ENCODE measurements around the gene ASTN1. TPM values are rescaled to one million over a fixed set of nuclear protein-coding genes. Genes with fewer than 3 reads are reported as not detected.

The ASTN1 gene
- total RNA-seq, 4 donors from 2014 or later: 0.13 to 3.7 (median 0.84) TPM

- no peak for ATAC-seq (ENCODE audit: low FRiP score)
These were observed 33.7 kb upstream of the ASTN1 start for GRCh38 chr1:177198243-177198642.

GRCh38 chr1:177190308-177190970 is 25.9 kb upstream of the ASTN1 start:
- no peak for TF ChIP-seq CTCF (IDR thresholded peaks at IDR 0.05)
- DNase-seq (ENCODE audit: low spot score) (no peak), ATAC-seq (ENCODE audit: low FRiP score) (no peak)

More at GRCh38 chr1:177198243-177198642, 33.7 kb upstream of the ASTN1 start:
- no peak for TF ChIP-seq CTCF (IDR thresholded peaks at IDR 0.05)
- DNase-seq (ENCODE audit: low spot score): no peak

GRCh38 chr1:177186639-177187038 is 22.1 kb upstream of the ASTN1 start:
- no peak for TF ChIP-seq CTCF (IDR thresholded peaks at IDR 0.05)
- DNase-seq (ENCODE audit: low spot score) (no peak), ATAC-seq (ENCODE audit: low FRiP score) (no peak)

- TF ChIP-seq CTCF (IDR thresholded peaks at IDR 0.05): no peak
- ATAC-seq (ENCODE audit: low FRiP score): no peak
- no peak for DNase-seq (ENCODE audit: low spot score)
These were observed 20.7 kb upstream of the ASTN1 start for GRCh38 chr1:177185209-177185608.

- DNase-seq (ENCODE audit: low spot score) (no peak), ATAC-seq (ENCODE audit: low FRiP score) (no peak)
- no peak for TF ChIP-seq CTCF (IDR thresholded peaks at IDR 0.05)
These were observed 19.3 kb upstream of the ASTN1 start for GRCh38 chr1:177183836-177184235.

GRCh38 chr1:177181631-177182291 is 17.2 kb upstream of the ASTN1 start:
- DNase-seq (ENCODE audit: low spot score) (no peak), ATAC-seq (ENCODE audit: low FRiP score) (peak; percentile 94)
- TF ChIP-seq CTCF (IDR thresholded peaks at IDR 0.05): peak in 2 of 3 donors; percentile 29 to 68

GRCh38 chr1:177181280-177181630 is 16.7 kb upstream of the ASTN1 start:
- DNase-seq (ENCODE audit: low spot score) (no peak), ATAC-seq (ENCODE audit: low FRiP score) (peak; percentile 10)
- no peak for TF ChIP-seq CTCF (IDR thresholded peaks at IDR 0.05)
